Cerebellar nuclear complex (tissue), 1 donor: ENCODE data around the gene ACSS1.

Source experiments
- DNase-seq, 2 experiments: peaks; one replicate each; lab custom pipeline; 2025; lab: John Stamatoyannopoulos, UW

ACSS1 gene

GRCh38 chr20:25058051-25058846, at the start of gene ACSS1:
Gene ACSS1 (minus strand): TSS chr20:25058139. CDS start chr20:25058102, 37 bp downstream.
- no peak for DNase-seq

GRCh38 chr20:25103526-25103925, 45.6 kb upstream of the ACSS1 start:
- DNase-seq, result peak in 1 of 2 experiments; percentile 53

- DNase-seq, result peak in 1 of 2 experiments; percentile 60
Measured at GRCh38 chr20:25100914-25101313, 43.0 kb upstream of the ACSS1 start.

GRCh38 chr20:25099601-25100140, 41.7 kb upstream of the ACSS1 start:
- no peak for DNase-seq

GRCh38 chr20:25097498-25097897, 39.6 kb upstream of the ACSS1 start:
- no peak for DNase-seq

GRCh38 chr20:25090492-25091429, 32.8 kb upstream of the ACSS1 start:
- DNase-seq, result no peak

- DNase-seq, result no peak
Measured at GRCh38 chr20:25089662-25090061, 31.7 kb upstream of the ACSS1 start.

GRCh38 chr20:25089096-25089495, 31.2 kb upstream of the ACSS1 start:
- DNase-seq, result no peak

- no peak for DNase-seq
Measured at GRCh38 chr20:25088267-25088666, 30.3 kb upstream of the ACSS1 start.

GRCh38 chr20:25087186-25087929, 29.4 kb upstream of the ACSS1 start:
- DNase-seq, result no peak

- DNase-seq, result no peak
Measured at GRCh38 chr20:25085756-25086495, 28.0 kb upstream of the ACSS1 start.

- no peak for DNase-seq
Measured at GRCh38 chr20:25084626-25085187, 26.8 kb upstream of the ACSS1 start.

- DNase-seq, result no peak
Measured at GRCh38 chr20:25083773-25084625, 26.1 kb upstream of the ACSS1 start.

- no peak for DNase-seq
Measured at GRCh38 chr20:25083141-25083772, 25.3 kb upstream of the ACSS1 start.

GRCh38 chr20:25082498-25082873, 24.5 kb upstream of the ACSS1 start:
- DNase-seq, result no peak

- DNase-seq, result no peak
Measured at GRCh38 chr20:25081730-25082497, 24.0 kb upstream of the ACSS1 start, which contains the start of gene VSX1. Gene VSX1 (minus strand): TSS chr20:25082141. CDS start chr20:25082096, 45 bp downstream.

- DNase-seq, result no peak
Measured at GRCh38 chr20:25081065-25081729, 23.3 kb upstream of the ACSS1 start.

- DNase-seq, result no peak
Measured at GRCh38 chr20:25079171-25079570, 21.2 kb upstream of the ACSS1 start.
